Measurements from ENCODE around the gene ECT2L. TPM values are rescaled to one million over a fixed set of nuclear protein-coding genes. Genes with fewer than 3 reads are reported as not detected.

Gene ECT2L
- total RNA-seq, 2 donors from 2014 or later: not detected

GRCh38 chr6:138815797-138816528 lies 20.1 kb downstream of the ECT2L start:
- Histone ChIP-seq H3K27ac (no peak overlapping the region), H3K9me3 (no peaks in the 10 kb centered on the region), H3K4me3 (no peak overlapping the region), H3K4me1 (ENCODE audit: control insufficient read depth in 1 of 2, low read depth in 2 of 2) (no peaks in the 10 kb centered on the region), H3K27me3 (replicated peaks; ENCODE audit: insufficient read depth) (no peaks in the 10 kb centered on the region), H3K36me3 (no peaks in the 10 kb centered on the region)
- peak; percentile 90 for ATAC-seq (ENCODE audit: insufficient number of reproducible peaks, low FRiP score, low read depth)
- TF ChIP-seq CTCF (IDR thresholded peaks at IDR 0.05): peak; percentile 70
- DNase-seq (ENCODE audit: low spot score): no peak

DNA sequence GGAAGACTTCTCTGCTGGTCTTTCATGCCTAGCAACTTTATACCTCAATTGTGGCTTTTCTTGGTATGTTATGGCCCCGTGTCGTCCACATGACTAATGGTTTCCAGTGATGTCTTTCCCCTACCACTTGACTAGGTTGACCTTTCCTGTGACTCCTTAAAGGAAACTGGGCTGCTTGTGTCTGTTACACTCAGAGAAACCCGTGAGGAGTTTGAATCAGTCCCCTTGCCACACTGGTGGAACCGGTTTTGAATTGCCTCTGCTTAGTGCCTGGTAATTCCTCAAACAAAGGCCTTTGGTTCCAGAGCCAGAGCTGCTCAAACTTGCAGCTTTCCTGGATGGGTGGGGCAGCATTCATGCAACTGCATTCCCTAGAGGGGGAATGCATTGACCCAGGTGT lies 21.9 kb downstream of the ECT2L start:
- Histone ChIP-seq H3K27me3 (replicated peaks; ENCODE audit: insufficient read depth) (no peaks in the 10 kb centered on the region), H3K9me3 (no peaks in the 10 kb centered on the region), H3K36me3 (no peaks in the 10 kb centered on the region), H3K4me3 (no peak overlapping the region), H3K27ac (no peak overlapping the region), H3K4me1 (ENCODE audit: control insufficient read depth in 1 of 2, low read depth in 2 of 2) (no peaks in the 10 kb centered on the region)
- DNase-seq (ENCODE audit: low spot score): no peak
- ATAC-seq (ENCODE audit: insufficient number of reproducible peaks, low FRiP score, low read depth): no peak
- no peak for TF ChIP-seq CTCF (IDR thresholded peaks at IDR 0.05)

- no peak overlapping the region for H3K27ac ChIP-seq
- H3K36me3 ChIP-seq: no peaks in the 10 kb centered on the region
- ATAC-seq (ENCODE audit: insufficient number of reproducible peaks, low FRiP score, low read depth) (no peak), DNase-seq (ENCODE audit: low spot score) (no peak)
- no peak overlapping the region for H3K4me3 ChIP-seq
- H3K27me3 ChIP-seq (replicated peaks; ENCODE audit: insufficient read depth): no peaks in the 10 kb centered on the region
- H3K4me1 ChIP-seq (ENCODE audit: control insufficient read depth in 1 of 2, low read depth in 2 of 2): no peaks in the 10 kb centered on the region
- H3K9me3 ChIP-seq: no peaks in the 10 kb centered on the region
- no peak for TF ChIP-seq CTCF (IDR thresholded peaks at IDR 0.05)
These were observed 22.8 kb downstream of the ECT2L start for GRCh38 chr6:138818496-138819194.

- ATAC-seq (ENCODE audit: insufficient number of reproducible peaks, low FRiP score, low read depth) (no peak), DNase-seq (ENCODE audit: low spot score) (no peak)
- no peaks in the 10 kb centered on the region for H3K36me3 ChIP-seq
- no peaks in the 10 kb centered on the region for H3K27me3 ChIP-seq (replicated peaks; ENCODE audit: insufficient read depth)
- no peaks in the 10 kb centered on the region for H3K4me1 ChIP-seq (ENCODE audit: control insufficient read depth in 1 of 2, low read depth in 2 of 2)
- H3K27ac ChIP-seq: no peak overlapping the region
- H3K4me3 ChIP-seq: no peak overlapping the region
- H3K9me3 ChIP-seq: no peaks in the 10 kb centered on the region
- no peak for TF ChIP-seq CTCF (IDR thresholded peaks at IDR 0.05)
These were observed 25.6 kb downstream of the ECT2L start for GRCh38 chr6:138821519-138821918.

- H3K27me3 ChIP-seq (replicated peaks; ENCODE audit: insufficient read depth): no peaks in the 10 kb centered on the region
- H3K9me3 ChIP-seq: no peaks in the 10 kb centered on the region
- DNase-seq (ENCODE audit: low spot score): no peak
- ATAC-seq (ENCODE audit: insufficient number of reproducible peaks, low FRiP score, low read depth): no peak
- no peaks in the 10 kb centered on the region for H3K4me1 ChIP-seq (ENCODE audit: control insufficient read depth in 1 of 2, low read depth in 2 of 2)
- no peak overlapping the region for H3K27ac ChIP-seq
- H3K36me3 ChIP-seq: no peaks in the 10 kb centered on the region
- no peak overlapping the region for H3K4me3 ChIP-seq
- TF ChIP-seq CTCF (IDR thresholded peaks at IDR 0.05): no peak
These were observed 28.7 kb downstream of the ECT2L start for GRCh38 chr6:138824482-138825144.
